Cardiac fibroblast (primary cell): ENCODE measurements around the gene FRMD8.
"Not testable (repeated sequence)": the region's sequence is repeated elsewhere in the genome, so short reads cannot be mapped to it uniquely, and the experiment has no call there.

Source experiments
- DNase-seq, 2 donors: peaks; one replicate each; pipeline versions ENCODE4 v3.0.0 to v3.0.0-alpha.2; 2010; ENCODE audit warnings: low read depth in 2 of 2
- H3K4me3 ChIP-seq, 2 donors: replicated peaks in 1 of 2; 1 replicate in 1 of 2; 2 replicates in 1 of 2; pipeline ENCODE4 v1.5.1; 2011; ENCODE audit warnings: low read depth in 2 of 2, low read length in 2 of 2, mild to moderate bottlenecking in 2 of 2, moderate library complexity in 1 of 2
- CTCF ChIP-seq: IDR thresholded peaks from one replicate; pipeline ENCODE4 v1.5.1; 2011; ENCODE audit warnings: low read depth, mild to moderate bottlenecking, low read length, inconsistent platforms

Gene FRMD8

GRCh38 chr11:65411681-65412070 is 25.2 kb downstream of the FRMD8 start:
- DNase-seq: no peak
- H3K4me3 ChIP-seq: no peak overlapping the region
- no peak for TF ChIP-seq CTCF

DNA sequence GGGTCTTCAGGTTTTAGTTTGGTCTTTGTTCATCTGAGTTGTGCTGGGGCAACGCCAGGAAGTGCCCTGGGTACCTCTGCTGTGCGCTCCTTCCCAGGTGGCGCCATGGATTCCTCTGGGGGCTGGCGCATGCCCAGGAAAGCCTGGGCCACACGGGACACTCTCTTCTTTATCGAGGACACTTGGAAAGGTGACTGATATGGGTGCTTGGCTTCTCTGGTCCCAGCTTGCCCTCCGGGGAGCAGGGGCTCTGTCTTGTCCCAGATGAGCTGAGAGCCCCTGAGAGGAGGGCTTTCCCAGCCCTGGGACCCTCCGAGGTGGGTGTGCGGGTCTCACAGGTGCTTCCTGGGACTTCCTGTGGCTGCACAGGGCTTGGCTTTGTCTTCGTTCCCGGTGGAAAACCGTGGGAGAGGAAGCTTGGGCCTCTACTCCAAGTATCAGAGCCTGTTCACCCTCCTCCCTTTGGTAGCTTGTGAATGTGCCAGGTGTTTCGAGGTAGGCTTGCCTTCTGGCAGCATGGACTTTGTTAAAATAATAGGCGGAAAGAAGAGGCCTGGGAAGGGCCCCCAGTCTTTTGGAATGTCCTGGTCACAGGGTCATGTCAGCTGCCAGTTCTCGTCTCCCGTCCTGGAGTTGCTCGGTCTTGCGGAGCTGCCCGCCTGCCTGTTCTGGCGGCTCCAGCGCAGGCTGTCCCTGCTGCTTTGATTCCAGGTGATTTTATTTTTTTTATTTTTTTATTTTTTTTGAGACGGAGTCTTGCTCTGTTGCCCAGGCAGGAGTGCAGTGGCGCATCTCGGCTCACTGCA is 26.0 kb downstream of the FRMD8 start:
- no peak for TF ChIP-seq CTCF
- no peak overlapping the region for H3K4me3 ChIP-seq
- no peak for DNase-seq

GRCh38 chr11:65413077-65413664 is 26.7 kb downstream of the FRMD8 start:
- DNase-seq, H3K4me3 ChIP-seq: not testable (repeated sequence)

DNA sequence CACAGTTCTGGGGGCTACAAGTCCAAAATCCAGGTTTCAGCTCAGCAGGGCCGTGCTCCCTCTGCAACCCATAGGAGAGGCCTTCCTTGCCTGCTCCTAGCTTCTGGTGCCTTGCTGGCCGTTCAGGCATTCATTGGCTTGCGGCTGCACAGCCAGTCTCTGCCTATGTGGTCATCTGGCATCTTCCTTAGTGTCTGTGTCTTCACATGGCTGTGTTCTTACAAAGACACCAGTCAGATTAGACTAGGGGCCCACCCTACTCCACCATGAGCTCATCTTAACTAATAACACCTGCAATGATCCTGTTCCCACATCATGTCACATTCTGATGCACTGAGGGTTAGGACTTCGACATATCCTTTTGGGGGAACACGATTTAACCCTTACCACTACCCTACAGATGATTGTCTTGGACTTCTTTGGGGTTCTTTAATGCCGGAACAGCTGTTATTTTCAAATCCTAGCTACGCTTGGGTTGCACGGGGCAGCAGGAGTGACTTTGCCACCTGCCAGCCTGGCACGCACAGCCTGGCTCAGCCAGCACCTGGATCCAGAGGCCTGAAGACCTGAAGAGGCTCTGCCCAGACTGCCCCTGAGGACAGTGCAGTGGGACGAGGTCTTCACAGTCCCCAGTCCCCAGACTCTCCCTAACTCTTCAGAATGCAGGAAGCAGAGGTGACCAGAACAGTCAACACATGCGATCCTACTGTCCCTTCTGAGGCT is 28.5 kb downstream of the FRMD8 start:
- no peak overlapping the region for H3K4me3 ChIP-seq
- no peak for TF ChIP-seq CTCF
- peak; percentile 16 to 22 for DNase-seq

- DNase-seq: no peak
Observed at GRCh38 chr11:65415499-65416340, 29.3 kb downstream of the FRMD8 start.

DNA sequence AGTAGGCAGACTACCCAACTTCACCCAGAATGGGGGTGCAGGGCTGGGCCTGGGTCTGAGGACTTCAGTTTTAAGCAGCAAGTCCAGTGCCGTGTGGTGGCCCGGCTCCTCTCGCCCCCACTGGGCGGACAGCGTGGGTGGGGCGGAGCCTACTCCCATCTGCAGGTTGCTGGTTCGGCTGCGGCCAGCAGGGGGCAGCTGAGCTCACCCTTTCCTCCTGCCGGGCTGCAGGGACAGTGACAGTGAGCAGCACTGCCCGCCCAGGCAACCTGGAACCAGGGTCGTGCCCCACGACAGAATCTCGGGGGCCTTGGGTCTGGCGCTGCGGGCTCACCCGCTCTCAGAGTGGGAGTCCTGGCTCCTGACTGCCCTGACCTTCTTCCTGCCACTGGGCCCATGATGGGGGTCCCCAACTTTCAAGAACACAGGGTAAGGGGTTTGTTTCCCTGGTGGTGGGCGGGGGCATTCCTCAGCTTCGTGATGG is 29.9 kb downstream of the FRMD8 start:
- peak; percentile 96 for TF ChIP-seq CTCF
- peak overlapping the region; percentile 36 for H3K4me3 ChIP-seq
- peak; percentile 81 to 87 for DNase-seq

More at GRCh38 chr11:65415499-65416340, 29.3 kb downstream of the FRMD8 start:
- no peak for TF ChIP-seq CTCF
- H3K4me3 ChIP-seq: peak overlapping the region in 1 of 2 donors; percentile 36
